GM12865 (cell line): Measurements from ENCODE around the gene RTN4R.

ENCODE experiments used
- DNase-seq: peaks from one replicate; pipeline ENCODE4 v3.0.0; 2010; ENCODE audit warnings: low read depth
- H3K4me3 ChIP-seq: 2 replicates; pipeline ENCODE4 v1.5.1; 2011; ENCODE audit warnings: mild to moderate bottlenecking, low read depth, low read length, control low read depth
- TF ChIP-seq, protein P1 (sequence below): IDR thresholded peaks from 2 replicates; pipeline ENCODE4 v1.5.1; 2011; ENCODE audit warnings: low read length, control low read depth, low read depth, inconsistent platforms; ENCODE audit not compliant: insufficient read depth; ENCODE audit errors: missing control alignments

RTN4R gene

DNA sequence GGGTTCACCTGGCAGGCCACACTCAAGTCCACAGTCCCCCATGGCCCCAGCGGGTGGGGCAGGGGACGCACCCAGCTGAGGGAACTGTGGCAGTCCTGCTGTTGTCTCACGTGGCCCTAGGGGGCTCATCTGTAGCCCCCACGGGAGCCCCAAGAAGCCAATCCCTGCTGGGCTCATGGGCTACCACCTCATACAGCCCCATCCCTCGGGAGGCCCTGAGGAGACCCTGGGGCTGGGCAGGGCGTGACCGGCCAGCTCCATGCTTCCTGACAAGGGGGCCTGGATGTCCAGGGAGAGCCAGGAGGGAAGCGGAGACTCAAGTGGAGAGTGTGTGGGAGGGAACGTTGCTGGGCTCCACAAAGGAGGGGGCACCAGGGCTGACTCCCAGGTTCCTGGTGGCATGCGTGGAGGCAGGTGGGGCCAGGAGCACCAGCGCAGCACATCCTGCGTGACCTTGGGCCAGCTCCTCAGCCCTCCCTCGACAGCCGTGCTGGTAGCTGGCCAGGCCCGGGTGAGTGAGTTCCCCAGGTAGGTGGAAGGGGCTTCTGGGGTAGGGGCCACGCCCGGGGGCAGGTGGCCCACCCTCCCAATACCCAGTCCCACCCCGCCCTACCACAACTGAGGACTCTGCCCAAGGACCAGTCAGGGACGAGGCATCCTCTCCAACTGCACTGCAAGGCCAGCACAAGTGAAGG is 7.9 kb downstream of the RTN4R start:
- TF ChIP-seq, protein P1, sequence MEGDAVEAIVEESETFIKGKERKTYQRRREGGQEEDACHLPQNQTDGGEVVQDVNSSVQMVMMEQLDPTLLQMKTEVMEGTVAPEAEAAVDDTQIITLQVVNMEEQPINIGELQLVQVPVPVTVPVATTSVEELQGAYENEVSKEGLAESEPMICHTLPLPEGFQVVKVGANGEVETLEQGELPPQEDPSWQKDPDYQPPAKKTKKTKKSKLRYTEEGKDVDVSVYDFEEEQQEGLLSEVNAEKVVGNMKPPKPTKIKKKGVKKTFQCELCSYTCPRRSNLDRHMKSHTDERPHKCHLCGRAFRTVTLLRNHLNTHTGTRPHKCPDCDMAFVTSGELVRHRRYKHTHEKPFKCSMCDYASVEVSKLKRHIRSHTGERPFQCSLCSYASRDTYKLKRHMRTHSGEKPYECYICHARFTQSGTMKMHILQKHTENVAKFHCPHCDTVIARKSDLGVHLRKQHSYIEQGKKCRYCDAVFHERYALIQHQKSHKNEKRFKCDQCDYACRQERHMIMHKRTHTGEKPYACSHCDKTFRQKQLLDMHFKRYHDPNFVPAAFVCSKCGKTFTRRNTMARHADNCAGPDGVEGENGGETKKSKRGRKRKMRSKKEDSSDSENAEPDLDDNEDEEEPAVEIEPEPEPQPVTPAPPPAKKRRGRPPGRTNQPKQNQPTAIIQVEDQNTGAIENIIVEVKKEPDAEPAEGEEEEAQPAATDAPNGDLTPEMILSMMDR, result no peak
- DNase-seq, result no peak
- no peak overlapping the region for H3K4me3 ChIP-seq

DNA sequence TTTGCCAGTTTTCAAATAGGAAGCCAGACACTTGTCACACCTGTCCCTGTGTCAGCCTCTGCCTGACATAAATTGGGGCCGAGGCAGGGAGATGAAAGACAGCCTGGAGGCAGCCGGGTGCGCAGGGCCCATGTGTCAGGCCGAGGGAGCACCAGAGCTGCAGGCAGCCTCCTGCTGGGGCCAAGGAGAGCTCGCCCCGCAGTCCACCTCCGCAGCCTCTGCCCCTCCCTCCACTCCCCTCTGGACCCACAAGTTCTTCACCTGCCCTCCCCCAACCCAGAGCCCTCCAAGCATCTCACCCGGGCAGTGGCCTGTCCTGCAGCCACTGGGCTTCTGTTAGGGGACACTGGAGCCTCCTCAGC is 8.8 kb downstream of the RTN4R start:
- TF ChIP-seq, protein P1, result no peak
- no peak overlapping the region for H3K4me3 ChIP-seq
- no peak for DNase-seq

DNA sequence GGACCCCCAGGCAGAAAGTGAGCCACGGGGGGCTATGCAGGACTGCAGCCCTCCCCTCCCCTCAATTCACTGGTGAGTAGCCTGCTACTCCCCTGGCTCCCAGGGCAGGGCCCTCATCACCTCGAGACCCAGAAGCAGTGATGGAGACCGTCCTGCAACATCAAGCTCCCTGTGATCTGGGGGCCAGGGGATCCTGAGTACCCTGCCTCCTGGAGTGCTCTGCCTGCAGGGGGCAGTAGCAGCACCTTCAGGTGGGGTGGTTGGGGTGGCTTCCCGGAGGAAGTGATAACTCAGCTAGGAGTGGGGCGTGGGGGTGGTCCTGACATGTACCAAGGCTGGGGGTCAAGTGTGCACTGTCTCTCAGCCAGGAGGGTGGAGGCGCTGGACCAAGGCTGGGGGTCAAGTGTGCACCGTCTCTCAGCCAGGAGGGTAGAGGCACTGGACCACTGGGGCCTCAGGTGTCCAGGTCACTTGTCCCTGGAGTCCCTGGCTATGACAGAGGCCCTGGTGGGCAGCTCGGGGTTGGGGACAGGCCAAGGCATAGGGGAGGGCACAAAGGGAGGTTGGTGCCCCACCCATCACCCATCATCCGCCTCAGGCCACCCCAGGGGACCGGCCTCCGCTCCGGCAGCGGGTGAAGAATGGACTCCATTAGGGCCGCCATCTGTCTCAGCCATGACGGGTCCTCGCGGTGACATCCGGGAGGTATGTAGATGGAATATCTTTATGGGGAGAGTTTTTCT is 9.4 kb downstream of the RTN4R start:
- DNase-seq, result peak; percentile 31
- no peak overlapping the region for H3K4me3 ChIP-seq
- TF ChIP-seq, protein P1, result peak; percentile 56

DNA sequence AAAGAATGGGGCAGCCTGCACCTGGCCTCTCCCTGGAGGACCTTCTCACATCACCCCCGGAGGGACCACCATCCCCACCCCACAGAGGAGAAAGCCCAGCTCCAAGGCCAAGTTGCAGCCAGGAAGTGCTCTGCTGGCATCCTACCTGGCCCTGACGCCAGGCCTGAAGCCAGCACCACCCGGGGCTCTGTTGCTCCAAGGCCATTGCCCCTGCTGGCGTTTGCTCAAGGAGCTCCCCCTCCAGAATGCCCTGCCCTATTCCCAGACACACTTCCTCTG is 10.2 kb downstream of the RTN4R start:
- TF ChIP-seq, protein P1, result no peak
- H3K4me3 ChIP-seq, result no peak overlapping the region
- no peak for DNase-seq

DNA sequence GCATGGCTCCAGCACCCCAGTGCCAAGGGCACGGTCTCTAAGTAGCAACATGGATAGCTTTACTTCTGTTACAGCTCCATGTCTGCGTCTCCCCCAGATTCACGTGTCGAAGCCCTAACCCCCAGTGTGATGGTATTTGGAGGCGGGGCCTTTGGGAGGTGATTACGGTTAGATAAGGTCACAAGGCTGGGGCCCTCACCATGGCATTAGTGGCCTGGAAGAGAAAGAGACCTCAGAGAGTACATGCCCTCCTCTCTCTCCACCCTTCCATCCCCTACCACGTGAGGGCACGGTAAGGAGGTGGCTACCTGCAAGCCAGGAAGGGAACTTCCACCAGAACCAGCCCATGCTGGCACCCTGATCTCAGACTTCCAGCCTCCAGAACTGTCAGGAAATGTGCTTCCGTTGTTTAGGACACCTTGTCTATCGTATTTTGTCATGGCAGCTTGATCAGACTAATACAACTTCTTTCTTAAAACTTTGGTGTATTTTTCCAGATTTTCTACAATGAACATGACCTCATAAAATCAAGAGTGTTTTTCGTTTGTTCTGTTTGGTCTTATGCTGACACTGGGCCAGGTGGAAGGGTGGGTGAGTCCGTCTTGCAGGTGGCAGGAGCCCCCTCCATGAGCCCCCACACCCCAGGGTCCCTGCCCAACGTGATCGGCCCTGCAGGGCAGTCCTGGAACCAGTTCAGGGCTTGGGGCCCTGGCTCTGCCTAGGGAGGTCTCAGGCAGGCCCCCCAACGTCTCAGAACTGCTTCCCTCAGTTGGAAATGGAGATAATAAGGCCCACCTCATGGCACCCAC is 10.7 kb downstream of the RTN4R start:
- no peak for DNase-seq
- TF ChIP-seq, protein P1, result no peak
- no peak overlapping the region for H3K4me3 ChIP-seq

DNA sequence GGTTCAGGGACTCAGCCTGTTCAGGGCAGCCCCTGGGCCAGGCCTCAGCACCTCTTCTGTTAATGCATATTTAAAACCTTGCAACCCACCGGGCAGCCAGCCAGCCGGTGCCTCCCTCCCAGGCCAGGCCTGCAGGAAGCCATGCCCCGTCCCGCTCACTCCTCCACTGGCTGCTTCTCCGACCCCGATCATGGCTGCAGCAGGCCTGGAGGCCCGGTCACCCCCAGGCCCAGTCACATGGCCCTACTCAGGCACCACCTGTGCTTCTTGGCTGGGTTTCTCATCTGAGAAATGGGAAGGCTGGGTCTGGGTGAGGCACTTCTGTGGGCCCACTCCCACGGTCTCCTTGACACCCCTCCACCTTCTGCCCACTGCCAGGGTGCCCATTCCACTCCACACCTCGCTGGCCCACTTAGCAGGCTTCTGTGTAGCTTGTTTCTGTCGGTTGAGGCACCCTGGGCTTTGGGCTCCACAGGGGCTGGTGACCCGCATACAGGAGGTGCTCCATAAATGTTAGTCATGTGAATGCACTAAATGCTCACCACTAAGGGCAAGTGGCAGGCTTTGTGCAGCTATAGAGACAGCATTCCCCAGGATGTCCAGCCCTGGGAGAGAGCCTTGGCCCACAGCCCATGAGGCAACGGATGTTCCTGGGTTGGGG is 11.4 kb downstream of the RTN4R start:
- no peak for DNase-seq
- TF ChIP-seq, protein P1, result no peak

More for the DNA sequence above, 11.4 kb downstream of the RTN4R start:
- no peak overlapping the region for H3K4me3 ChIP-seq
